Transverse colon (tissue), 4 donors: ENCODE measurements around the gene IL4R.

Experiments
- CTCF ChIP-seq, 5 experiments: fragments of 200-600 bp in 3 of 5; fragments of 450-650 bp in 2 of 5; sonication (generic) in 3 of 5; IDR thresholded peaks; 1 replicate in 2 of 5; 2 replicates in 3 of 5; pipeline ENCODE4 v1.5.1; 2016 to 2017; ENCODE audit warnings: antibody characterized with exemption in 5 of 5, inconsistent platforms in 3 of 5, mild to moderate bottlenecking in 2 of 5, moderate library complexity in 1 of 5
- POLR2A ChIP-seq: fragments of 450-650 bp; IDR thresholded peaks from one replicate; pipeline ENCODE4 v1.6.1; 2016; ENCODE audit warnings: antibody characterized with exemption, mild to moderate bottlenecking, moderate library complexity
- POLR2AphosphoS5 ChIP-seq, 3 donors: sonication (generic); formaldehyde crosslinking; IDR thresholded peaks; one replicate each; pipeline ENCODE4 v1.6.1; 2016; ENCODE audit warnings: antibody characterized with exemption in 3 of 3

DNA sequence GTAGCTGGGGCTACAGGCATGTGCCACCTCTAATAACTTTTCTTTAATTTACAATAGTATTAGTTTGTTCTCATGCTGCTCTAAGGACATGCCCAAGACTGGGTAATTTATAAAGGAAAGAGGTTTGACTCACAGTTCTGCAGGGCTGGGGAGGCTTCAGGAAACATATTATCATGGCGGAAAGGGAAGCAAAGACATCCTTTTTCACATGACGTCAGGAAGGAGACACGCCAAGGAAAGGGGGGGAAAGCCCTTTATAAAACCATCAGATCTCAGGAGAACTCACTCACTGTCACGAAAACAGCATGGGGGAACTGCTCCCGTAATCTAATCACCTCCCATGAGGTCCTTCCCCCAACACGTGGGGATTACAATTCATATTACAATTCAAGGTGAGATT, 18.3 kb downstream of the IL4R start:
- TF ChIP-seq CTCF (IDR thresholded peaks at IDR 0.05) (no peak), POLR2A (no peak), POLR2AphosphoS5 (IDR thresholded peaks at IDR 0.05) (peak in 1 of 3 donors; percentile 26)
